HG02623 (cell line): ENCODE measurements around the gene SPARCL1.
"Not testable (repeated sequence)": the region's sequence is repeated elsewhere in the genome, so short reads cannot be mapped to it uniquely, and the experiment has no call there.

Experiments used
- ATAC-seq: cut with Tn5 transposase; IDR thresholded peaks from one replicate; pipeline ENCODE4 v1.9.1; 2021; ENCODE audit warnings: moderate library complexity; ENCODE audit not compliant: unreplicated experiment

SPARCL1 gene

DNA sequence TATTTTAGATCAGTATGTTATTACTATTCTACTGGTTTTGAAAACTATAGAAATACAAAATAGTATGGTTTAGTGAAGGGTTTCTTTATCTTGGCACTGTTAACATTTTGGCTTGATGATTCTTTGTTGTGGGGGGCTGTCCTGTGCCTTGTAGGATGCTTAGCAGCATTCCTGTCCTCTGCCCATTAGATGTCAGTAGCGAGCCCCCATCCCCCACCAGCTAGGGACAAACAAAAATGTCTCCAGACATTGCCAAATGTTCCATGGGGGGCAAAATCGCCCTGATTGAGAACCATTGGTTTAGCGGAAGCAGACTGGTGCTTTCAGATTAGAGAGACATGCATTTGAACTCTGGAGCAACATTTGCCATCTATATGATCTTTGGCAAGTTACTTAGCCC is 23.3 kb downstream of the SPARCL1 start:
- no peak for ATAC-seq

DNA sequence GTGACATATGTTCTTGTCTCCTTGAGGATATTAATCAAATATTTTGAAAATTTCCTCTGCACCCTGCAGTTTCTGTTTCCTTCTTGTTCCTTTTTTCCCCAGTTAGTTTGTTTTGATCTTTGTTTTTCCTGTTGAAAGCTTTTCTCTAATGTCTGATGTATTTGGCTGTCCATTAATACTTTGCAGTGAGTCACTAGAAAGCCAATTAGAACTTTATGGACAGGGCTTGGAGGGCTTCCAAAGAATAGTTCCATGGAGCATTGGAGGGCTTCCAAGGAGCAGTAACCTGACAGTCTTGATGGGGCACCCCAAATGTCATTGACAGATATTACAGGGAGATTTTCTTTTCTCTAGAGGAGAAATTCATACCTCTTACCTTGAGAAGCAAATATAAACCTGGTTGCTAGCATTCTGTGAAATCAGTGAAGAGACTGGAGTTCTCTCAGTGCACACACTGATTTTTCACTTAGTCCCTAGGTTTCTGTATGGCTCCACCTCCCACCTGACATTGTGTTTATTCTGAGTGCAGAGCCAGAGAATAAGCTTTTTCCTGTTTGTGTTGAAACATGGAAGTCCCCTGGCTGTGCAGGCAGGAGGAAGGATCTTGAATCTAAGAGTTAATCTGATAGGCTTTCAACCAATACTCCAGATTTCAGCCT is 26.5 kb downstream of the SPARCL1 start:
- ATAC-seq, result no peak

DNA sequence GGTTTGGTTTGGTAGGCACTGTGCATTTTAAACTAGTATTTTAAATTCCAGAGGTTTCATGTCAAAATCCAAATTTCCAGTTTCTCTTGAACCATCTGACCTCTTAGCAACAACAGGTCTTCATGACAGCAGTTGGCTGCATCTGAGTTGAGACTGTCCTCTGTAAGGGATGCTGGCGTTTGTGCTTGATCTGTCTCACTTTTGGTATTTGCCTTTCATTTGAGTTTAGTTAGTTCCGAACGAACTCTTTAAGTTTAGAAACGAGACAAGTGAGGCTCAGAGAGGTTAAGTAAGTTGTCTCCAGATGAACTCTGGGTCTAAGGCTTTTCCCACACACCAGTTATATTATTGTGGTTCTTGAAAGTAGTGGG is 29.1 kb downstream of the SPARCL1 start:
- ATAC-seq, result peak; percentile 24

DNA sequence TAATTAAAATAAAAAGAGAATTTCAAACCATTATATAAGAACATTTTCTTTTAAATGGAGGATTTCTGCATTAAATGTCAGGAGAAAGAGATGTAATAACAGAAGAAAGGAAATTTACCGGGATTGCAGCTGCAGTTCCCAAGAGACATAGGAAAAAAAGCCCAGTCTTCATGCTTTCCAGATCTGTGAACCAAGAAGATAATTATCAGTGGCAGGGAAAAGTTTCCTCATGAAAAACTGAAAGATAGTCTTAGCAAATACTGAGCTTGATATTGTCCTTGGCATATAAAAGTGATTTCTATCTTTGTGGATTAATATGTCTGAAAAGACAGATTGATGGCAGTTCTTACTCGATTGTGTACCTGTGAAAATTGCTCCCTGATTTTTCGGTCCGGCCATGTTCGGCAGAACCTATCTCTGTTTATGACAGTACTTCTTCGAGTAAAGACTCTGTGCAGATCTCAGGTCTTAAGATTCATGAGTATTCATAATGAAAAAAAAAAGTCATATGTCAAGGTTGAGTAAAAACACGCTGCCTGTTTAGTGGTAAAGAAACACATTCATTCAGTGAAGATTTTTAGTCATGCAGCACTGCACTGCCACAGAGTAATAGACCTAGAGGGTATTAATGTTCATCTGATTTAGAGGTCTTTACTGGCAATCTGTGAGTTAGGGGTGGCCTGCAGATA is 29.6 kb downstream of the SPARCL1 start:
- peak; percentile 69 for ATAC-seq

DNA sequence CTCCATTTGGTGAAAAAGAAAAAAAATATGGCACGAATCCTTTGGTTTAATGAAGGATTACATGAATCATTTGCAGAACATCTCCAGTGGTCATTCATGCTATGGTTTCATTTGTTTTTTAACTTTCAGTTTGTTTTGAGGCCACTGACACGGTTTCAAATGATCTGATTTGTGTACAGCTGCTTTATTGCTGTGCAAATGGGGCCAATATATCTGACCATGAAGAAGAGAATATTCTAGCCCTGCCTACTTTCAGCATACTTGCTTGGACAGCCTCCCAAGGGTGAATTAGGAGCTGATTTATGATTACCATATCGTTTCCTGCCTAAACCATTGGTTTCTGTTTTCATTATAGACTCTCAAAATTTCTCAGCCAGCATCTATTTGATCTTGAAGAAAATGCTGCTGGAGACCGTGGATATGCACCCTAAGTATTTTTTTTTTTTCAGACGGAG is 30.7 kb downstream of the SPARCL1 start:
- no peak for ATAC-seq

DNA sequence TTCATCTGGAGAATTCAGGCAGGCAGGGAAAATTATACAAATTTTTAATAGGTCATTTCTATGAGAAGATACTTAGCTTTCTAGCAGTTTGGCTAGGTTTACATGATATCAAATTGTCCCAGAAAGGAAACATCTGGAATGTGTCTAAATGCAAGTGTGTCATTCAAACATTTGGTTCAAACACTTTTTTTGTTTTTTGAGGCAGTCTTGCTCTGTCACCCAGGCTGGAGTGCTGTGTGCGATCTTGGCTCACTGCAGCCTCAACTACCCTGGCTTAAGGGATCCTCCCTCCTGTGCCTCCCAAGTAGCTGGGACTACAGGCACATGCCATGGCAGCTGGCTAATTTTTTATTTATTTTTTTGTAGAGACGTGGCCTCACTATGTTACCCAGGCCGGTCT is 31.6 kb downstream of the SPARCL1 start:
- no peak for ATAC-seq

DNA sequence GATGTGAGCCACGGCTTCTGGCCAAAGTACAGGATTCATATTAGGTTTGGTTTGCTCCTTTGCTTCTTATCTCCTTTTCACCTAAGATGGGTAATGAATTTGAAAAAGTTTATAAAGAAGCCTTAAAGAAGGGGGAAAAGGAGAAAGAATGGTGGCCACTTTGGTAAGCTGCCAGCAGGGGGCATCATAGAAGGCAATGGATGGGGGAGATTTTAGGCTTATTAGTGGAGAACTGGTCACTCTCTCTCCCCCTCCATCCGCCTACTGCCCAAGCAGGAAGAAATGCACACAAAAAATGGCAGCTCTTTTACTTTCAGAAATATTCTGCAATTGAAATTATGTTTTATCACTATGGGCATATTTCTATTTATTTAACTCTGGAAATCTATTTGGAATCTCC is 32.0 kb downstream of the SPARCL1 start:
- no peak for ATAC-seq

DNA sequence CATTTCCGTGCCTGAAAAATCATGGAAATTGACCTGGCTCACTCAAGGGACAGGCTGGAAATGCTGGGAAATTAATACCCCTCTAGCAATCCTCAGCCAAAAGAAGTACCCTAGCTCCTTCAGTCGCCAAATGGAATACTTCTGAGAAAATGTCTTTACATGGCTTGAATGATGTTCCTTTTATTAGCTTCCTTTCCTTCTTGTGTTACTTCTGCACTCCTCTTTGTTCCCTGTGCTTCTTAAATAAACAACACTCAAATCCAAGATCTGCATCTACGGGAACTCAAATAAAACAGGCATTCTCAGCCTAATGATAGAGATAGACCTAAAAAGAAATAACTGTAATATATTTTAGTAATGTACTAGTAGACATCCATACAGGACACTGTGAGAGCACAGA is 36.1 kb downstream of the SPARCL1 start:
- no peak for ATAC-seq

DNA sequence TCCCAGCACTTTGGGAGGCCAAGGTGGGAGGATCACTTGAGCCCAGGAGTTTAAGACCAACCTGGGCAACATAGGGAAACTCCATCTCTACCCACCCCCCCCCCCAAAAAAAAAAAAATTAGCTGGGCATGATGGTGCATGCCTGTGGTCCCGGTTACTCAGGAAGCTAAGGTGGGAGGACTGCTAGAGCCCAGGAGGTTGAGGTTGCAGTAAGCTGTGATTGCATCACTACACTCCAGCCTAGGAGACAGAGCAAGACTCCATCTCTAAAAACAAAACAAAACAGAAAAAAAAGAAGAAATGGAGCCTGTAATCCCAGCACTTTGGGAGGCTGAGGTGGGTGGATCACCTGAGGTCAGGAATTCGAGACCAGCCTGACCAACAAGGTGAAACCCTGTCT is 37.3 kb downstream of the SPARCL1 start:
- not testable (repeated sequence) for ATAC-seq

DNA sequence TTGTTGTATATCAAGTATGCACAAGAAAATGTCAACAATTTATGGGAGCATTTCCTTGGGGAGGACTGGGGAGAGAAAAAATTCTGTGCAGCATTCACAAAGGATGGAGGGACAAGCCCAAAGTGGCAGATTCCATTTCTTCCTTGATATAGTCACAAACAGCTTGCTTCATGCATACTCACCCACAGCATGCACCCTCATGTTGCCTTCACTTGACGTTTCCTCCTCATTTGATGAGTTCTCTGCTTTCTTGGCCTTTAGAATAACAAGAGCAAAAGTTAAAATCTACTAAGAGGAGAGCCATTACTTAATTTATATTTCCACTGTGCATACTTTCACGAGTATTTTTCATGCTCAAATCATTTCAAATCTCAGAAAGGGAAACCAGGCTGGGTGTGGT is 37.7 kb downstream of the SPARCL1 start:
- ATAC-seq, result no peak

DNA sequence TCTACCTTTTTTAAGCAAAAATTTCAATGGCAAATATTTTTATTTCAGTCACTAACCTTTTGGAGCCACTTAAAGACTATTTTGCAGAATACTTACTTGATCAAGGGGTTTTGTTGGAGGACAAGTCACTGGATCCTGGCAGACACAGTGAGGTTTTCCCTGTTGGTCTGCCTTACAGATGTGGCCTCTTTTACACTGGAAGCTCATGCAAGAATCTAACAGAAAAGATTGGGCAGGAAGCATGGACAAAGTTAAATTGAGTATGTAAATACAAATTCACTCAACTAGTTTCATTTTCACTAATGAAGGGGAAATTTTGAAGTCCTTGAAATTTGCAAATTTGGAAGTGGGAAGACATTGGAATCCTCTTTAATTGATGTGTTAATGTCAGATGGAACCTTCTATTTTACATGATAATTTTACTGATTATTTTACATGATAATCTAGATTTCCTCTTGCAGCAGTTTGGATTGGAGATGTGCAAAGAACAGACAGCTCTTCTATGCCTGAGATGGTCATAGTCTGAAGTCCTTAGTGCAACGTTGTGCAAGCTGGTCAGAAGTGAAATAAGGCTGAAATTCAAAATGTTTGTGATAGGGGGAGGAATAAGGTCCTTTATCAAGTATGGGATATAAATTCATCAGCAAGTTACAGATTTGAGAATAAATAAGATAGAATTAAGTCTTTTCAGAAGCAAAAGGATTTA is 38.4 kb downstream of the SPARCL1 start:
- no peak for ATAC-seq

DNA sequence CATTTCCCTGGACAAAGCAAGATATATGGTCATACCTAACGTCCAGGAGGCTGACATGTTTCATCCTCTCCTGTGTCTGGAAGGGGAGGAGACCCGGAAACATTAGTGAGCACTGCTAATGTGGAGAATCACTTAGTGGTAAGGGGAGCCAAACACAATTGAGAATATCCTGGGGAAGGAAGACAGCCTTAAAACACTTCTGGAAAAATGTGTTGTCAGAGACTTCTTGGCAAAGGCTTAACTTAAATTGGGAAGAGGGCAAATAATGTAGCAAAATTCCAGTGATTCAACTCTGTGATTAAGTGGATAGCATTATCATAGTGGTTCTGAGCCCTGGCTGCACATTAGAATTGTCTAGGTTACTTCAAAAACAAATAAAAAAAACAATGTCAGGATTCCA is 39.5 kb downstream of the SPARCL1 start:
- ATAC-seq, result no peak

DNA sequence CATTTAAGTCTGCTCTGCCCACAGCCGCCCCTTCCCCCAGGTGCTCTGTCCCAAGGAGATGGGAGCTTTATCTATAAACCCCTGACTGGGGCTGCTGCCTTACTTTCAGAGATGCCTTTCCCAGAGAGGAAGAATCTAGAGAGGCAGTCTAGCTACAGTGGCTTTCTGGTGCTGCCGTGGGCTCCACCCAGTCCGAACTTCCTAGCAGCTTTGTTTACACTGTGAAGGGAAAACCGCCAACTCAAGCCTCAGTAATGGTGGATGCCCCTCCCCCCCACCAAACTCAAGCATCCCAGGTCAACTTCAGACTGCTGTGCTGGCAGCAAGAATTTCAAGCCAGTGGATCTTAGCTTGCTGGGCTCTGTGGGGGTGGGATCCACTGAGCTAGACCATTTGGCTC is 40.5 kb downstream of the SPARCL1 start:
- ATAC-seq, result not testable (repeated sequence)

DNA sequence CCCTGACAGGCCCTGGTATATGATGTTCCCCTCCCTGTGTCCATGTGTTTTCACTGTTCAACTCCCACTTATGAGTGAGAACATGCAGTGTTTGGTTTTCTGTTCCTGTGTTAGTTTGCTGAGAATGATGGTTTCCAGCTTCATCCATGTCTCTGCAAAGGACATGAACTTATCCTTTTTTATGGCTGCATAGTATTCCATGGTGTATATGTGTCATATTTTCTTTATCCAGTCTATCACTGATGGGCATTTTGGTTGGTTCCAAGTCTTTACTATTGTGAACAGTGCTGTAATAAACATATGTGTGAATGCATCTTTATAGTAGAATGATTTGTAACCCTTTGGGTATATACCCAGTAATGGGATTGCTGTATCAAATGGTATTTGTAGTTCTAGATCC is 45.9 kb downstream of the SPARCL1 start:
- not testable (repeated sequence) for ATAC-seq

DNA sequence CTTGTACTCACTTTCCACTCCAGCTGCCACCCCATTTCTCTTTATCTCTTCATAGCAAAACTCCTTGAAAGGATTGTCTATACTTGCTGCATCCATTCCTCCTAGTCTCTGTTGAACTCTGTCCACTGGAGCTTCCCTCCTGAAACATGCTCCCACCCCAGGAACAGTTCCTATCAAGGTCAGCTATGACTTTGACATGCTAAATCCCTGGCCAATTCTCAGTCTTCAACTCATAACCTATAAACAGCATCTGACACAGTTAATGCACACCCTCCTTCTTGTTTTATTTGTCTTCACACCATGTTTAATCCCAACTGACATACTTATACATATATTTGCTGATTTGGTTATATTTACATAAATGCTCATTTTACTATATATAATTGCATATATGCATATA is 47.8 kb downstream of the SPARCL1 start:
- ATAC-seq, result no peak

DNA sequence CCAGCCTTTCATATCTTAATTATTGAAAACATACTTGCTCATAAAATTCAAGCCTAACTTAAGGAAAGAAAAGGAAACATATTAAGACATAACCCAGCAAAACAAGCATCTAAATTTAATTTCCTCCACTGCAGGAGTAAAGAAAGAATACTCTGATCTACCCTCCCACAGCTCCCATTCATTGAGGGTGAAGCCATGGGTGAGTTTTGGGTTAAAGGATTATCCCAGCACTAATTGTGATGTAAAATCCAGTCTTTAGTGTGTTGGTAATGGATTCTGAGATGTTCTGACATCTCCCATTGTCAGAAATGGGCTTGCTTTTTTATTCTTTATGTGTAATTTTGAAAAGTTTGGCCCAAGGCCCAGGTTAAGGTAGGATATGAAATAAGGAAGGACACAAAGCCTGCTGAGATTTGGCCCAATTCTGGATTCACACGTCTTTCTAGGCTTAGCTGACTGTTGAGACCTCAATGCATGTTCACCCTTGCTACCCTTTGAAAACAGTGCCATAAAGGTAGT is 50.4 kb downstream of the SPARCL1 start:
- ATAC-seq, result no peak

DNA sequence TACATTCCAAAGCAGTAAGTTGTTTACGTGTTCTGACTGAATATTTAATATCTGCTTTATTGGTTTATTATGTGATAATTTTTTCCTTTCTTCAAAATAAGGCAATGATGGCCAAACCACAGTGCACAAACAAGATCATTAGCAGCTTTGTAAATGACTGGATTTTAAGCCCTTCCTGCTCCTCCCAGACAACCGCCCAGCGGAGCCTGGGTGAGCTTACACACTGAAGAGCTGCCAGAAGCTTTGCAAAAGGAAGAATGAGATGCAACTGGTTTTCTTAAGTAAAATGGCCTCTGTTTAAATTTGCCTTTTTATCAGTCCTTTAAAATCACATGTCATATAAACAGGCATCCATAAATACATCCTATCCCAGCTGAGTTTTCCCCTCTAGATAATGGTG is 52.2 kb downstream of the SPARCL1 start:
- no peak for ATAC-seq

DNA sequence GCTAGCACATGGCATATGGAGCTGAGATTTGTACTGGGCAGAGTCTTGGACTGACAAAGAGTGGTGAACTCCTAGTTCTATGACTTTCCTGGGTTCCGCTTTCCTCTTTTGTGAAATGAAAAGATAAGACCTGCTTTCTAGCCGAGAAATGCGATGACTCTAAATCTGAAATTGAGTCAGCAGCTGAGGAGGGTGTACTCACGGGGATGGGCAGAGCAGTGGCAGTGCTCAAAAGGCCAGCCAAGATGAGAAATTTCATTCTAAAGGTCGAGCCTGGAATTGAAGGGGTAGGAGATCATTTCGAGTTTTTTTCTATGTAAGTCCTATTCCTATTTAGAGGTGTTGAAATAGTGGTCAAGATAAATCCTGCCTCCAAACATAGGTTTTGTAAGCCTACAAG is 59.8 kb downstream of the SPARCL1 start:
- no peak for ATAC-seq

DNA sequence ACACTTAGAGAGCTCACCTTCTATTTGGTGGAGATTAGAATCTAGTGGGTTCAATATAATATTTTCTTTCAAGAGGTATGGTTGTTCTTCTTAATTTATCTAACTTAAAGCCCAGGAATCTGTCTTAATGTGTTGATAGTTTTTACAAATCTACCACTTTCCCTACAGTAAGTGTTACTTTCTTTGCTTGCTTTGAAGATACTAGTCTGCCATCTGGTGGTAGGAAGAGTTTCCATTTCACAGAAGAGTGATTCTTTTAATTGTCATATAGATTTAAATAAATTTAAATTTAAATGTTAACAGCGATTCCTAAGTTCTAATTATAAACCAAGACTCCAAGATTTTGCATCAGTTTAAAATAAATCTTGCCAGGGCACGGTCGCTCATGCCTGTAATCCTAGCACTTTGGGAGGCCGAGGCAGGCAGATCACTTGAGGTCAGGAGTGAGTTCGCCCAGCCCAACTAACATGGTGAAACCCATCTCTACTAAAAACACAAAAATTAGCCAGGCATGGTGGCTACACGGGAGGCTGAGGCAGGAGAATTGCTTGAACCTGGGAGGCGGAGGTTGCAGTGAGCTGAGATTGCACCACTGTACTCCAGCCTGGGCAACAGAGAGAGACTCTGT is 63.3 kb downstream of the SPARCL1 start:
- no peak for ATAC-seq

DNA sequence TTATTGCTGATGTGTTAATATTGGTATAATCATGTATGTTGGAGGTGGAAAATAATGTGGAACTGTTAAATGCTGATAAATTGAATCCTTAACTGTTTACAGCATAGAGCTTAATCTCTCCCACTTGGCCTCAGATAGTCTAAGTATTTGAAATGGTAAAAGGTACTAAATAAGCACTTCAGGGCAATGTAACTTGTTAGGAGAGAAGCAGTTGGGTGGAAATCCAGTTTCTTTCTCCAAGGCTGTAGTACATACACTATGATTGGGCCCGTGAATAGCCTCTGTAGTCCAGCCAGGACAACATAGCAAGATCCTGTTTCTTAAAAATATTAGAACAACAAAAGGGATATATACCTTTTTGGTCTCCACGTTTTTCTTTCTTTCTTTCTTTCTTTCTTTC is 67.1 kb downstream of the SPARCL1 start:
- ATAC-seq, result no peak

DNA sequence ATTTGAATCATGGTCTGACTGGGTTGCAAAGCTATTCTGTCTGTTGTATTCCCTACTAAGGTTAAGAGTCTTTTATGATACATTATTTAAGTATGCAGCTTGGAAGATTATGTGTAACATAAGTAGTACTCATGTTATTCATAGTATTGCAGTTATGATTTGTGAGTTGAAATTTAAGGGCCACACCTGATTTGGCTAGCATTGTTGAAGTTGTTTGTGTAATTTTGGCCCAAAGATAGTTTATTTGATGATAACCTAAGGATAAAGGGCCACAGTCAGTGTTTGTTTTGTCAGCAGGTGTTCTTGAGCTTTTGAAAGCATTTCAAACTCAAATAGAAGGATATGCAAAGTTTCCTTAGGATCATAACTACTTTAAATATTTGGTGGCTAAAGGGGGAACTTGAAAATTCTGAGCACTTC is 67.9 kb downstream of the SPARCL1 start:
- peak; percentile 75 for ATAC-seq
